ENCODE measurements around the gene SEMA3A. TPM values are rescaled to one million over a fixed set of nuclear protein-coding genes. Genes with fewer than 3 reads are reported as not detected.

The SEMA3A gene
- total and polyA plus RNA-seq, 2 of the 13 experiments (the other 11 are each of a cell fraction or from before 2014, with no cell fraction given), result 0.29 to 1.2 TPM

DNA sequence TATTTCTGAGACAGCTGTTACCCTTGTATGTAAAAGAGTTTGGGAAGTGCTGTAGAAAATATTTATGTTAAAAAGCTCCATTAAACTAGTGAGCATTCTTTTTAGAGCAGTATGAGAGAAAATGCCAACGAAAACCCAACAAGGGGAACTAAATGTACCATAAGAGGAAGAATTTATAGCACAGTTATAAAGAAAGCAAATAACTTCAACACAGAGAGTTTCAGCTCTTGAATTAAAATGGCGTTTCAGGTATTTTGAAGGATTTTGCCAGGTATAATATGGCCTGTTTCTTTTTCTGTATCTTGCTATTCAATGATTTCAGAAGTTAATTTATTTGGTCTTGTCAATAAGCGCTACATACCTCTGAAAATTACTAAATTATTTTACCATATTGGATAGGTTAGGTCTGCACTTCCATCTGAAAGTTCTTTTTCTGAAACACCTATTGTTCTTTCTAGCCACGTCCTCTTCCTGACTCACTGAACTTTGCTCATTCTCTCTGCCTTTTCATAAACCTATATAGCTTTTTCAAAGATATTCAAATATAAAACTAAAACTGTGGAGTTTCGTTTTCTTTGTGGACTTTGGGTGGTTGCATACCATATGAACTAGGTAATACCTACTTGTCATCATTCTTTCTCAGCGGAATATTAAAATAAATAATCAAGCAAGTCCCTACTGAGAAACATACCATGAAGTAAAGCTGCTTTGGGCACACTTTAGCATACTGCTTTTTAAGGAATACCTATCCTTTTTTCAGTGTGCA lies 136.1 kb downstream of the SEMA3A start (continued):
- TF ChIP-seq, protein P1, sequence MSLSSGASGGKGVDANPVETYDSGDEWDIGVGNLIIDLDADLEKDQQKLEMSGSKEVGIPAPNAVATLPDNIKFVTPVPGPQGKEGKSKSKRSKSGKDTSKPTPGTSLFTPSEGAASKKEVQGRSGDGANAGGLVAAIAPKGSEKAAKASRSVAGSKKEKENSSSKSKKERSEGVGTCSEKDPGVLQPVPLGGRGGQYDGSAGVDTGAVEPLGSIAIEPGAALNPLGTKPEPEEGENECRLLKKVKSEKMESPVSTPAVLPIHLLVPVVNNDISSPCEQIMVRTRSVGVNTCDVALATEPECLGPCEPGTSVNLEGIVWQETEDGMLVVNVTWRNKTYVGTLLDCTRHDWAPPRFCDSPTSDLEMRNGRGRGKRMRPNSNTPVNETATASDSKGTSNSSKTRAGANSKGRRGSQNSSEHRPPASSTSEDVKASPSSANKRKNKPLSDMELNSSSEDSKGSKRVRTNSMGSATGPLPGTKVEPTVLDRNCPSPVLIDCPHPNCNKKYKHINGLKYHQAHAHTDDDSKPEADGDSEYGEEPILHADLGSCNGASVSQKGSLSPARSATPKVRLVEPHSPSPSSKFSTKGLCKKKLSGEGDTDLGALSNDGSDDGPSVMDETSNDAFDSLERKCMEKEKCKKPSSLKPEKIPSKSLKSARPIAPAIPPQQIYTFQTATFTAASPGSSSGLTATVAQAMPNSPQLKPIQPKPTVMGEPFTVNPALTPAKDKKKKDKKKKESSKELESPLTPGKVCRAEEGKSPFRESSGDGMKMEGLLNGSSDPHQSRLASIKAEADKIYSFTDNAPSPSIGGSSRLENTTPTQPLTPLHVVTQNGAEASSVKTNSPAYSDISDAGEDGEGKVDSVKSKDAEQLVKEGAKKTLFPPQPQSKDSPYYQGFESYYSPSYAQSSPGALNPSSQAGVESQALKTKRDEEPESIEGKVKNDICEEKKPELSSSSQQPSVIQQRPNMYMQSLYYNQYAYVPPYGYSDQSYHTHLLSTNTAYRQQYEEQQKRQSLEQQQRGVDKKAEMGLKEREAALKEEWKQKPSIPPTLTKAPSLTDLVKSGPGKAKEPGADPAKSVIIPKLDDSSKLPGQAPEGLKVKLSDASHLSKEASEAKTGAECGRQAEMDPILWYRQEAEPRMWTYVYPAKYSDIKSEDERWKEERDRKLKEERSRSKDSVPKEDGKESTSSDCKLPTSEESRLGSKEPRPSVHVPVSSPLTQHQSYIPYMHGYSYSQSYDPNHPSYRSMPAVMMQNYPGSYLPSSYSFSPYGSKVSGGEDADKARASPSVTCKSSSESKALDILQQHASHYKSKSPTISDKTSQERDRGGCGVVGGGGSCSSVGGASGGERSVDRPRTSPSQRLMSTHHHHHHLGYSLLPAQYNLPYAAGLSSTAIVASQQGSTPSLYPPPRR (CRISPR knock-in tag; IDR thresholded peaks at IDR 0.05; ENCODE audit: borderline replicate concordance), result no peak
- TF ChIP-seq ZNF777 (CRISPR knock-in tag; IDR thresholded peaks at IDR 0.05) (no peak), HNF4A (CRISPR knock-in tag; IDR thresholded peaks at IDR 0.05) (peak; percentile 58), ZFY (CRISPR knock-in tag; IDR thresholded peaks at IDR 0.05) (no peak)

GRCh38 chr7:84057576-84057975 lies 137.0 kb downstream of the SEMA3A start:
- peak overlapping the region; percentile 62 for H2AFZ ChIP-seq (ENCODE audit: low read length)
- TF ChIP-seq TBL1XR1 (IDR thresholded peaks at IDR 0.05; ENCODE audit: borderline replicate concordance, low read length, partially characterized antibody) (no peak), ZNF550 (CRISPR knock-in tag; IDR thresholded peaks at IDR 0.05; ENCODE audit: borderline replicate concordance) (no peak), RBM22 (optimal IDR thresholded peaks at IDR 0.05; ENCODE audit: low read length) (no peak), ZNF746 (CRISPR knock-in tag; IDR thresholded peaks at IDR 0.05) (no peak), ZNF253 (CRISPR knock-in tag; IDR thresholded peaks at IDR 0.05; ENCODE audit: borderline replicate concordance) (no peak), SNAPC2 (CRISPR knock-in tag; IDR thresholded peaks at IDR 0.05) (no peak)
- no peak overlapping the region for H3K4me2 ChIP-seq (ENCODE audit: low read depth, low read length)
- no peaks in the 10 kb centered on the region for H3K79me2 ChIP-seq (ENCODE audit: insufficient read depth, low read length)
- ATAC-seq, result no peak
- no peaks in the 10 kb centered on the region for H3K36me3 ChIP-seq (replicated peaks in 1 of 2; ENCODE audit: control insufficient read depth in 1 of 2, insufficient read depth in 2 of 2, low read length in 2 of 2)
- in situ Hi-C loops (cut with HindIII; ENCODE audit: extremely low pct_ligation_motif_present, low pct_unique_long_range_greater_than_20kb), result no loop called here
- no peaks in the 10 kb centered on the region for H4K20me1 ChIP-seq (ENCODE audit: insufficient read depth, low read length)
- H3K4me3 ChIP-seq (replicated peaks in 1 of 3; ENCODE audit: insufficient read depth in 1 of 3, low read depth in 2 of 3, low read length in 3 of 3), result no peak overlapping the region
- H3K27me3 ChIP-seq (ENCODE audit: control insufficient read depth in 1 of 2, insufficient read depth in 2 of 2, low read length in 2 of 2), result no peaks in the 10 kb centered on the region
- BruUV-seq (replicated peaks), result no TSS peak
- 87% methylated on average over 2 of the region's 2 CpGs for WGBS (ENCODE audit: low lambda C conversion rate)
- H3K9me3 ChIP-seq (ENCODE audit: low read length), result no peaks in the 10 kb centered on the region
- POLR2A ChIA-PET, result no interaction called here
- DNase-seq (ENCODE audit: low spot score), result no peak
- no peak for FAIRE-seq
- CTCF ChIA-PET (ENCODE audit: low intra/inter-chr PET ratio, low total read pairs), result no interaction called here
- intact Hi-C loops (cut with micrococcal nuclease; ENCODE audit: unreplicated experiment), result no loop called here
- H3K27ac ChIP-seq (ENCODE audit: extremely low read length, insufficient read depth, low read length), result peak overlapping the region; percentile 63
- peaks cover 35% of the 10 kb centered on the region for H3K4me1 ChIP-seq (ENCODE audit: insufficient read depth, low read length)
- H3K9ac ChIP-seq (ENCODE audit: insufficient read depth, low read depth, low read length), result no peak overlapping the region
